HepG2 (cell line): ENCODE results near the gene HECTD1. TPM values are rescaled to one million over a fixed set of nuclear protein-coding genes. Genes with fewer than 3 reads are reported as not detected.

Experiments used
- ATAC-seq: fragments of 200-7000 bp; cut with Tn5 transposase; 3 replicates; pipeline ENCODE4 v1.9.1; 2020; ENCODE audit warnings: mild to moderate bottlenecking, moderate library complexity
- BruUV-seq: library from RNA; stranded (reverse); fragments of 400-500 nt; replicated peaks from 2 replicates; lab custom pipeline; 2021; lab: Mats Ljungman, UMichigan
- CTCF ChIA-PET: fragments of 300-600 bp; formaldehyde crosslinking; extraction: SDS; loops from one replicate; lab custom pipeline; 2021; ENCODE audit warnings: low total read pairs, inconsistent platforms, low intra/inter-chr PET ratio; lab: Yijun Ruan, JAX
- POLR2A ChIA-PET: fragments of 350-600 bp; sonication (Branson Sonifier 250); formaldehyde crosslinking; loops from one replicate; lab custom pipeline; 2020; ENCODE audit warnings: antibody characterized with exemption, inconsistent platforms; lab: Yijun Ruan, JAX
- DNase-seq: peaks from one replicate; pipeline ENCODE4 v3.0.0-alpha.2; 2015; ENCODE audit warnings: low spot score
- FAIRE-seq: peaks from 3 replicates; lab custom pipeline; 2011; peaks lifted over from hg19 to GRCh38; lab: Jason Lieb, UNC
- H2AFZ ChIP-seq: one replicate; pipeline ENCODE4 v1.6.1; 2011; ENCODE audit warnings: low read length, inconsistent platforms
- H3K27ac ChIP-seq: fragments of 300-600 bp; 3 replicates; pipeline ENCODE4 v1.8.0; 2011; ENCODE audit warnings: mixed run types, mild to moderate bottlenecking, mixed read lengths, low read length, inconsistent platforms; ENCODE audit not compliant: insufficient read depth; ENCODE audit errors: extremely low read length
- H3K27me3 ChIP-seq, 2 experiments: fragments of 200-600 bp in 1 of 2; 2 replicates in 1 of 2; 3 replicates in 1 of 2; pipeline versions ENCODE4 v1.6.0 to v1.8.0; 2011; ENCODE audit warnings: low read length in 2 of 2, mild to moderate bottlenecking in 2 of 2, moderate library complexity in 2 of 2, inconsistent platforms in 1 of 2; ENCODE audit not compliant: insufficient read depth in 2 of 2, control insufficient read depth in 1 of 2
- H3K36me3 ChIP-seq, 2 experiments: fragments of 200-600 bp in 1 of 2; replicated peaks in 1 of 2; 2 replicates in 1 of 2; 3 replicates in 1 of 2; pipeline versions ENCODE4 v1.5.1 to v1.8.0; 2011; ENCODE audit warnings: low read length in 2 of 2, inconsistent platforms in 1 of 2; ENCODE audit not compliant: insufficient read depth in 2 of 2, control insufficient read depth in 1 of 2
- H3K4me1 ChIP-seq: 2 replicates; pipeline ENCODE4 v1.5.1; 2012; ENCODE audit warnings: low read length, inconsistent platforms; ENCODE audit not compliant: insufficient read depth
- H3K4me2 ChIP-seq: 2 replicates; pipeline ENCODE4 v1.6.0; 2011; ENCODE audit warnings: low read depth, low read length, inconsistent platforms
- H3K4me3 ChIP-seq, 3 experiments: fragments of 200-600 bp in 1 of 3; sonication (generic), shearing (Covaris generic) in 1 of 3; replicated peaks in 1 of 3; 2 replicates each; pipeline ENCODE4 v1.5.1; 2011 to 2016; ENCODE audit warnings: low read length in 3 of 3, inconsistent platforms in 2 of 3, low read depth in 2 of 3, mild to moderate bottlenecking in 2 of 3, control low read depth in 1 of 3, mixed read lengths in 1 of 3; ENCODE audit not compliant: insufficient read depth in 1 of 3
- H3K79me2 ChIP-seq: one replicate; pipeline ENCODE4 v1.6.1; 2011; ENCODE audit warnings: low read length, inconsistent platforms; ENCODE audit not compliant: insufficient read depth
- H3K9ac ChIP-seq: 2 replicates; pipeline ENCODE4 v1.6.0; 2011; ENCODE audit warnings: mild to moderate bottlenecking, low read depth, low read length, inconsistent platforms; ENCODE audit not compliant: insufficient read depth
- H3K9me3 ChIP-seq: 2 replicates; pipeline ENCODE4 v1.5.1; 2012; ENCODE audit warnings: mild to moderate bottlenecking, low read length
- H4K20me1 ChIP-seq: 2 replicates; pipeline ENCODE4 v1.6.0; 2011; ENCODE audit warnings: inconsistent platforms, mild to moderate bottlenecking, low read length, moderate library complexity; ENCODE audit not compliant: insufficient read depth
- ARHGAP35 ChIP-seq: sonication (generic); formaldehyde crosslinking; IDR thresholded peaks from 2 replicates; pipeline ENCODE4 v1.9.0; 2022; ENCODE audit warnings: mild to moderate bottlenecking, inconsistent platforms, moderate library complexity, missing genetic modification reagents, borderline replicate concordance
- ARNT2 ChIP-seq: sonication (generic); formaldehyde crosslinking; IDR thresholded peaks from 2 replicates; pipeline ENCODE4 v1.8.0; 2022; ENCODE audit warnings: mild to moderate bottlenecking, low read depth, missing genetic modification reagents, moderate library complexity
- CENPT ChIP-seq: sonication (generic); formaldehyde crosslinking; IDR thresholded peaks from 2 replicates; pipeline ENCODE4 v1.8.0; 2022; ENCODE audit warnings: low read depth, mild to moderate bottlenecking, moderate library complexity, missing genetic modification reagents
- FLYWCH1 ChIP-seq: sonication (generic); formaldehyde crosslinking; IDR thresholded peaks from 2 replicates; pipeline ENCODE4 v1.8.1; 2023; ENCODE audit warnings: mild to moderate bottlenecking, missing genetic modification reagents
- NFYC ChIP-seq: IDR thresholded peaks from 2 replicates; pipeline ENCODE4 v1.6.1; 2016; ENCODE audit warnings: missing genetic modification reagents, missing compliant biosample characterization
- POLR2AphosphoS5 ChIP-seq: IDR thresholded peaks from 2 replicates; pipeline ENCODE4 v1.6.1; 2012; ENCODE audit warnings: low read depth, low read length
- RBM22 ChIP-seq: fragments of 200-400 bp; formaldehyde crosslinking; optimal IDR thresholded peaks from 2 replicates; pipeline ENCODE3; 2017; ENCODE audit warnings: mild to moderate bottlenecking, low read length, moderate library complexity
- ZNF598 ChIP-seq: sonication (generic); formaldehyde crosslinking; IDR thresholded peaks from 2 replicates; pipeline ENCODE4 v1.5.1; 2020; ENCODE audit warnings: mild to moderate bottlenecking, missing genetic modification reagents, borderline replicate concordance
- ZNF777 ChIP-seq: sonication (generic); formaldehyde crosslinking; IDR thresholded peaks from 2 replicates; pipeline ENCODE4 v1.4.0; 2020; ENCODE audit warnings: missing genetic modification reagents
- ZNF780A ChIP-seq: sonication (generic); formaldehyde crosslinking; IDR thresholded peaks from 2 replicates; pipeline ENCODE4 v1.8.0; 2022; ENCODE audit warnings: mild to moderate bottlenecking, missing genetic modification reagents, moderate library complexity
- WGBS: methylation state at CpG from one replicate; pipeline ENCODE4 v1.1.6; 2017; ENCODE audit warnings: low lambda C conversion rate; 5-methylcytosine and 5-hydroxymethylcytosine counted together
- in situ Hi-C: cut with HindIII; loops from 2 replicates; pipeline ENCODE4 v1.10.0; 2017; ENCODE audit warnings: low pct_unique_long_range_greater_than_20kb; ENCODE audit not compliant: extremely low pct_ligation_motif_present
- intact Hi-C: fragments of 100-400 bp; cut with micrococcal nuclease; formaldehyde crosslinking; loops from one replicate; pipeline ENCODE4 v1.10.0; 2022; ENCODE audit not compliant: unreplicated experiment
- polyA plus RNA-seq, 8 experiments: library from polyadenylated mRNA; depleted of rRNA in 3 of 8; stranded (reverse) in 7 of 8; unstranded in 1 of 8; fragments of >200 nt; fragmentation: Illumina TruSeq in 4 of 8; extraction: Trizol in 4 of 8; gene quantifications; 2 replicates each; pipeline versions ENCODE4 v1.2.1 to v1.2.3, GENCODE V29; 2011 to 2016; ENCODE audit warnings: low read depth in 4 of 8, missing spikeins in 1 of 8, mixed read lengths in 1 of 8; ENCODE audit not compliant: insufficient read depth in 1 of 8
- total RNA-seq, 5 experiments: library from RNA; depleted of rRNA; stranded (reverse); fragments of >200 nt; fragmentation: Illumina TruSeq; extraction: Trizol; gene quantifications; 2 replicates each; pipeline ENCODE4 v1.2.3, GENCODE V29; 2016; ENCODE audit warnings: low read depth in 1 of 5
- TF ChIP-seq, protein P1 (sequence below): sonication (generic); formaldehyde crosslinking; IDR thresholded peaks from 2 replicates; pipeline ENCODE4 v1.9.0; 2021; ENCODE audit warnings: mild to moderate bottlenecking, missing genetic modification reagents
- TF ChIP-seq, protein P2 (sequence below): sonication (generic); formaldehyde crosslinking; IDR thresholded peaks from 2 replicates; pipeline ENCODE4 v1.5.1; 2020; ENCODE audit warnings: missing genetic modification reagents, mild to moderate bottlenecking, borderline replicate concordance
- TF ChIP-seq, protein P3 (sequence below): sonication (generic); formaldehyde crosslinking; IDR thresholded peaks from 2 replicates; pipeline ENCODE4 v1.5.1; 2020; ENCODE audit warnings: missing genetic modification reagents, mild to moderate bottlenecking, borderline replicate concordance
- TF ChIP-seq, protein P4 (sequence below): sonication (generic); formaldehyde crosslinking; conservative IDR thresholded peaks from 2 replicates; pipeline ENCODE4 v1.4.0; 2020; ENCODE audit warnings: missing genetic modification reagents

The HECTD1 gene
- total and polyA plus RNA-seq, 2 of the 13 experiments (the other 11 are each of a cell fraction or from before 2014, with no cell fraction given): 312 to 560 TPM

DNA sequence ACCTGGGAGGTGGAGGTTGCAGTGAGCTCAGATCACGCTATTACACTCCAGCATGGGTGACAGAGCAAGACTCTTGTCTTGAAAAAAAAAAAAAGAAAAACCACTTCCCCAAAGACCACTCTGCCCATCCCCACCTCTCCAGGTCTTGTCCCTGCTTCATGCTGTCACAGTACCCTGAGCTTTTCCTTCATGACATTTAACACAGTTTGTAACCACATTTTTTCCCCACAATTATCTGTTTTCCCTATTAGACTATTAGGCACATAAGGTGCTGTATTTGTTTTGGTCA lies 6.9 kb downstream of the HECTD1 start:
- H3K27ac ChIP-seq: no peak overlapping the region
- H3K9ac ChIP-seq: no peak overlapping the region
- WGBS: 95% methylated on average over 1 of the region's 1 CpG
- in situ Hi-C loops: no loop called here
- peaks cover 15 to 61% of the 10 kb centered on the region in 2 experiments for H3K36me3 ChIP-seq
- BruUV-seq: no TSS peak
- peaks cover 91% of the 10 kb centered on the region for H3K4me1 ChIP-seq
- no peaks in the 10 kb centered on the region for H3K27me3 ChIP-seq
- no peak overlapping the region for H3K4me3 ChIP-seq
- no peak for ATAC-seq
- H3K4me2 ChIP-seq: no peak overlapping the region
- peaks cover 97% of the 10 kb centered on the region for H3K79me2 ChIP-seq
- FAIRE-seq: no peak
- H2AFZ ChIP-seq: no peak overlapping the region
- DNase-seq: no peak
- H4K20me1 ChIP-seq: peaks cover 53% of the 10 kb centered on the region
- intact Hi-C loops: loop anchor here (10.0 kb wide), 1 partner anchor 1004 kb away; the partner anchor contains the start of genes RNU6-7 and RNU6-8
- H3K9me3 ChIP-seq: no peaks in the 10 kb centered on the region
- ChIA-PET CTCF (no interaction called here), POLR2A (no interaction called here)
- TF ChIP-seq FLYWCH1: no peak
- TF ChIP-seq, protein P1, sequence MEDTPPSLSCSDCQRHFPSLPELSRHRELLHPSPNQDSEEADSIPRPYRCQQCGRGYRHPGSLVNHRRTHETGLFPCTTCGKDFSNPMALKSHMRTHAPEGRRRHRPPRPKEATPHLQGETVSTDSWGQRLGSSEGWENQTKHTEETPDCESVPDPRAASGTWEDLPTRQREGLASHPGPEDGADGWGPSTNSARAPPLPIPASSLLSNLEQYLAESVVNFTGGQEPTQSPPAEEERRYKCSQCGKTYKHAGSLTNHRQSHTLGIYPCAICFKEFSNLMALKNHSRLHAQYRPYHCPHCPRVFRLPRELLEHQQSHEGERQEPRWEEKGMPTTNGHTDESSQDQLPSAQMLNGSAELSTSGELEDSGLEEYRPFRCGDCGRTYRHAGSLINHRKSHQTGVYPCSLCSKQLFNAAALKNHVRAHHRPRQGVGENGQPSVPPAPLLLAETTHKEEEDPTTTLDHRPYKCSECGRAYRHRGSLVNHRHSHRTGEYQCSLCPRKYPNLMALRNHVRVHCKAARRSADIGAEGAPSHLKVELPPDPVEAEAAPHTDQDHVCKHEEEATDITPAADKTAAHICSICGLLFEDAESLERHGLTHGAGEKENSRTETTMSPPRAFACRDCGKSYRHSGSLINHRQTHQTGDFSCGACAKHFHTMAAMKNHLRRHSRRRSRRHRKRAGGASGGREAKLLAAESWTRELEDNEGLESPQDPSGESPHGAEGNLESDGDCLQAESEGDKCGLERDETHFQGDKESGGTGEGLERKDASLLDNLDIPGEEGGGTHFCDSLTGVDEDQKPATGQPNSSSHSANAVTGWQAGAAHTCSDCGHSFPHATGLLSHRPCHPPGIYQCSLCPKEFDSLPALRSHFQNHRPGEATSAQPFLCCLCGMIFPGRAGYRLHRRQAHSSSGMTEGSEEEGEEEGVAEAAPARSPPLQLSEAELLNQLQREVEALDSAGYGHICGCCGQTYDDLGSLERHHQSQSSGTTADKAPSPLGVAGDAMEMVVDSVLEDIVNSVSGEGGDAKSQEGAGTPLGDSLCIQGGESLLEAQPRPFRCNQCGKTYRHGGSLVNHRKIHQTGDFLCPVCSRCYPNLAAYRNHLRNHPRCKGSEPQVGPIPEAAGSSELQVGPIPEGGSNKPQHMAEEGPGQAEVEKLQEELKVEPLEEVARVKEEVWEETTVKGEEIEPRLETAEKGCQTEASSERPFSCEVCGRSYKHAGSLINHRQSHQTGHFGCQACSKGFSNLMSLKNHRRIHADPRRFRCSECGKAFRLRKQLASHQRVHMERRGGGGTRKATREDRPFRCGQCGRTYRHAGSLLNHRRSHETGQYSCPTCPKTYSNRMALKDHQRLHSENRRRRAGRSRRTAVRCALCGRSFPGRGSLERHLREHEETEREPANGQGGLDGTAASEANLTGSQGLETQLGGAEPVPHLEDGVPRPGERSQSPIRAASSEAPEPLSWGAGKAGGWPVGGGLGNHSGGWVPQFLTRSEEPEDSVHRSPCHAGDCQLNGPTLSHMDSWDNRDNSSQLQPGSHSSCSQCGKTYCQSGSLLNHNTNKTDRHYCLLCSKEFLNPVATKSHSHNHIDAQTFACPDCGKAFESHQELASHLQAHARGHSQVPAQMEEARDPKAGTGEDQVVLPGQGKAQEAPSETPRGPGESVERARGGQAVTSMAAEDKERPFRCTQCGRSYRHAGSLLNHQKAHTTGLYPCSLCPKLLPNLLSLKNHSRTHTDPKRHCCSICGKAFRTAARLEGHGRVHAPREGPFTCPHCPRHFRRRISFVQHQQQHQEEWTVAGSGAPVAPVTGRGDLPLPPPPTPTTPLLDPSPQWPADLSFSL (CRISPR knock-in tag): no peak
- peak; percentile 35; the same call in 1 of the 2 replicates for TF ChIP-seq POLR2AphosphoS5
- TF ChIP-seq ZNF780A: no peak
- TF ChIP-seq ARNT2 (CRISPR knock-in tag): 0 out of 2 replicates have a peak, but pooled peaks have one; percentile 31
- TF ChIP-seq, protein P2, sequence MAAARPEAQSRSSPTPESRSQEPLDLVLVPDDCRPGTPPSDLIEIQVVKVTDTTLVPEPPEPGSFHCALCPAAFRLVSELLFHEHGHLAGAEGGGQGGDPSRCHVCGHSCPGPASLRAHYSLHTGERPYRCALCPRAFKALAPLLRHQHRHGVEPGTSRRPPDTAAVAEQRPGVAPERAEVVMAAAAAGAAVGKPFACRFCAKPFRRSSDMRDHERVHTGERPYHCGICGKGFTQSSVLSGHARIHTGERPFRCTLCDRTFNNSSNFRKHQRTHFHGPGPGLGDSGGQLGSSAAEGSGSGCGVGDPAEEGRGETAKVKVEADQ (CRISPR knock-in tag): 0 out of 2 replicates have a peak, but pooled peaks have one; percentile 41
- no peak for TF ChIP-seq CENPT (CRISPR knock-in tag)
- no peak for TF ChIP-seq ARHGAP35 (CRISPR knock-in tag)
- TF ChIP-seq ZNF777 (CRISPR knock-in tag): no peak
- no peak for TF ChIP-seq RBM22
- TF ChIP-seq, protein P3, sequence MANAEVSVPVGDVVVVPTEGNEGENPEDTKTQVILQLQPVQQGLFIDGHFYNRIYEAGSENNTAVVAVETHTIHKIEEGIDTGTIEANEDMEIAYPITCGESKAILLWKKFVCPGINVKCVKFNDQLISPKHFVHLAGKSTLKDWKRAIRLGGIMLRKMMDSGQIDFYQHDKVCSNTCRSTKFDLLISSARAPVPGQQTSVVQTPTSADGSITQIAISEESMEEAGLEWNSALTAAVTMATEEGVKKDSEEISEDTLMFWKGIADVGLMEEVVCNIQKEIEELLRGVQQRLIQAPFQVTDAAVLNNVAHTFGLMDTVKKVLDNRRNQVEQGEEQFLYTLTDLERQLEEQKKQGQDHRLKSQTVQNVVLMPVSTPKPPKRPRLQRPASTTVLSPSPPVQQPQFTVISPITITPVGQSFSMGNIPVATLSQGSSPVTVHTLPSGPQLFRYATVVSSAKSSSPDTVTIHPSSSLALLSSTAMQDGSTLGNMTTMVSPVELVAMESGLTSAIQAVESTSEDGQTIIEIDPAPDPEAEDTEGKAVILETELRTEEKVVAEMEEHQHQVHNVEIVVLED (CRISPR knock-in tag): peak; percentile 37; the same call in 1 of the 2 replicates
- TF ChIP-seq NFYC (CRISPR knock-in tag): no peak
- TF ChIP-seq ZNF598 (CRISPR knock-in tag): 0 out of 2 replicates have a peak, but pooled peaks have one; percentile 30
- TF ChIP-seq, protein P4, sequence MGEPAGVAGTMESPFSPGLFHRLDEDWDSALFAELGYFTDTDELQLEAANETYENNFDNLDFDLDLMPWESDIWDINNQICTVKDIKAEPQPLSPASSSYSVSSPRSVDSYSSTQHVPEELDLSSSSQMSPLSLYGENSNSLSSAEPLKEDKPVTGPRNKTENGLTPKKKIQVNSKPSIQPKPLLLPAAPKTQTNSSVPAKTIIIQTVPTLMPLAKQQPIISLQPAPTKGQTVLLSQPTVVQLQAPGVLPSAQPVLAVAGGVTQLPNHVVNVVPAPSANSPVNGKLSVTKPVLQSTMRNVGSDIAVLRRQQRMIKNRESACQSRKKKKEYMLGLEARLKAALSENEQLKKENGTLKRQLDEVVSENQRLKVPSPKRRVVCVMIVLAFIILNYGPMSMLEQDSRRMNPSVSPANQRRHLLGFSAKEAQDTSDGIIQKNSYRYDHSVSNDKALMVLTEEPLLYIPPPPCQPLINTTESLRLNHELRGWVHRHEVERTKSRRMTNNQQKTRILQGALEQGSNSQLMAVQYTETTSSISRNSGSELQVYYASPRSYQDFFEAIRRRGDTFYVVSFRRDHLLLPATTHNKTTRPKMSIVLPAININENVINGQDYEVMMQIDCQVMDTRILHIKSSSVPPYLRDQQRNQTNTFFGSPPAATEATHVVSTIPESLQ (CRISPR knock-in tag): no peak
